HFFc6 (cell line): ENCODE measurements around the gene GPR34. TPM values are rescaled to one million over a fixed set of nuclear protein-coding genes. Genes with fewer than 3 reads are reported as not detected.
"Not testable (repeated sequence)": the region's sequence is repeated elsewhere in the genome, so short reads cannot be mapped to it uniquely, and the experiment has no call there.

ENCODE experiments used
- DNase-seq: peaks from one replicate; pipeline ENCODE4 v3.0.0-alpha.2; 2018
- H3K27ac Mint-ChIP-seq: 2 replicates; pipeline ENCODE4 v1.8.0; 2020; ENCODE audit warnings: mild to moderate bottlenecking, mixed read lengths
- H3K27me3 Mint-ChIP-seq: 2 replicates; pipeline ENCODE4 v1.8.0; 2021; ENCODE audit warnings: mild to moderate bottlenecking, moderate library complexity, mixed read lengths; ENCODE audit not compliant: insufficient read depth
- H3K36me3 Mint-ChIP-seq: 2 replicates; pipeline ENCODE4 v1.8.0; 2021; ENCODE audit warnings: low read depth, mixed read lengths
- H3K4me1 Mint-ChIP-seq: 2 replicates; pipeline ENCODE4 v1.8.0; 2020; ENCODE audit warnings: low read depth, mixed read lengths
- H3K4me3 Mint-ChIP-seq: 2 replicates; pipeline ENCODE4 v1.8.0; 2020; ENCODE audit warnings: mild to moderate bottlenecking, moderate library complexity, mixed read lengths
- H3K9me3 Mint-ChIP-seq: 2 replicates; pipeline ENCODE4 v1.8.0; 2020; ENCODE audit warnings: mild to moderate bottlenecking, mixed read lengths
- CTCF ChIP-seq: fragments of 200-600 bp; sonication (generic); IDR thresholded peaks from 2 replicates; pipeline ENCODE4 v1.5.0; 2021; ENCODE audit warnings: antibody characterized with exemption, mild to moderate bottlenecking
- long read RNA-seq: library from polyadenylated mRNA; unstranded; transcript quantifications from one replicate; pipeline ENCODE4 v2.0.0, GENCODE V29; 2019
- total RNA-seq, 6 experiments: library from RNA; stranded (reverse); fragmentation: NEBNext Ultra II Directional; extraction: Animal tissue kit (Norgen Biotek cat#: 25700); gene quantifications; 2 replicates in 1 of 6; 3 replicates in 5 of 6; pipeline ENCODE4 v1.2.3, GENCODE V29; 2021

The GPR34 gene
- not detected for total RNA-seq
- long read RNA-seq = 0 reads

DNA sequence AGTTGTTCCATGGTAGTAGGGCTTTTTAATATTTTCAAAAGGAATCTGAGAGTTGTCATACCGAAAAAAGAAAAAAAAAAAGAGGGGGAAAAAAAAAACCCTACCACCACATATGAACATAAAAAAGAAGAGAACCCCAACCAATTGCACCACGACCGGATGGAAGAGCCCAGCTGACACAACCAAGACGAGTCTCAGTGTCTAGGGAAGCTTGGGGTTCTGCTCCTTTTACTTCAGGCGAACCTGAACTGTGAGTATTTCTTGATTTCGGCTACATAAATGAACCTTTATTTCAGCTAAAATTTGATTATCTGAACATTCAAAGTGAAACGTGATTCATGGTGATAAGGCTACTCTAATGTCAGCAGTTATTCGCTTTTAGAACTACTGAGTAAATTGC is at the start of gene GPR34:
GPR34 (plus strand) TSS at position 139 of the 400 bp plus-strand sequence. CDS start 6,661 bp downstream, outside the sequence.
- Mint-ChIP-seq H3K36me3 (no peaks in the 10 kb centered on the region), H3K9me3 (no peaks in the 10 kb centered on the region), H3K4me3 (no peak within 1 kb of the TSS), H3K27me3 (no peaks in the 10 kb centered on the region), H3K4me1 (peaks cover 5% of the 10 kb centered on the region; the same call in 1 of the 2 replicates), H3K27ac (no peak within 1 kb of the TSS)
- TF ChIP-seq CTCF = no peak
- DNase-seq = no peak

DNA sequence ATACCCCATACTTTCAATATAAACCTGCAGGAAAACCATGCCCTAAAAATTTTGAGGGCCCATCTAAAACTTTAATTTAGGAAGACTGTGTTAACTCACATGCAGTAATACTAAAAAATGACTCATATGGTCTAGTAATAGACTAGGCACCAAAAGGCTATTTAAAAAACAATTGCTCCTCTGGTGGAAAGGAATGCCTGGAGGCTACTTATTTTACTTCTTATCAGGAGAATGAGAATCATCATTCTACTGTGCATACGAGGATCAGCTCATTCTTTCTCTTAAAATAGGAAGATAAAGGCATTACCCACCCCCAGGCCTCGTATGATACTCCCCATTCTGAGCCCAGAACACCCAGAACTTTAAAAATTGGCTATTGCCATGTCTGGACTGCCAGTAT is 42.6 kb upstream of the GPR34 start:
- Mint-ChIP-seq H3K4me1 (peaks cover 11% of the 10 kb centered on the region), H3K36me3 (peaks cover 25% of the 10 kb centered on the region)
- H3K27ac Mint-ChIP-seq, H3K4me3 Mint-ChIP-seq, H3K9me3 Mint-ChIP-seq, H3K27me3 Mint-ChIP-seq: not testable (repeated sequence)
- DNase-seq = peak; percentile 3

GRCh38 chrX:41653125-41653524 is 35.6 kb upstream of the GPR34 start:
- Mint-ChIP-seq H3K4me1 (peaks cover 13% of the 10 kb centered on the region), H3K36me3 (peaks cover 19% of the 10 kb centered on the region), H3K4me3 (no peak overlapping the region), H3K9me3 (no peaks in the 10 kb centered on the region), H3K27me3 (peaks cover 2% of the 10 kb centered on the region), H3K27ac (no peak overlapping the region)
- TF ChIP-seq CTCF = no peak
- DNase-seq = no peak

DNA sequence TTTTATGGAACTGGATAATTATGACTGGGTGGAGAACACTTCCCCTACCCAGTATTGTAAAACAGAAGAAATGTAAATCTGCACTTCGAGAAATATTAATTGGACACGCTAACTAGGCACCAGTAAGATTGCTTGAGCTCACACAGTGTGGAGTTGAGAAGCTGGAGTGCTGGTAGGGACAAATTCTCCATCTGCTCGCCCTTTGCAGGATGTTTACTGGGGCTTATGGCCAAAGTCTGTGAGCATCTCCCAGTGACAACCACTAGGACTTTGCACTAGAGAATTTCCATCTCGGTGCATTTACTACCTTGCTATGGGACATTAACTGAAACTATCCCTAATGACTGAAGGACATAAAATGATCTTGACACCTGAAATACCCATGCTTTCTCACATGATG is 33.7 kb upstream of the GPR34 start:
- Mint-ChIP-seq H3K9me3 (no peaks in the 10 kb centered on the region), H3K27ac (peak overlapping the region; percentile 38), H3K4me1 (peaks cover 13% of the 10 kb centered on the region), H3K36me3 (peaks cover 16% of the 10 kb centered on the region), H3K27me3 (no peaks in the 10 kb centered on the region; the same call in none of the 2 replicates), H3K4me3 (no peak overlapping the region)
- TF ChIP-seq CTCF = no peak
- DNase-seq = no peak

- H3K36me3 Mint-ChIP-seq = peaks cover 16% of the 10 kb centered on the region
- peak; percentile 25 for DNase-seq
- no peaks in the 10 kb centered on the region for H3K9me3 Mint-ChIP-seq
- no peaks in the 10 kb centered on the region; the same call in none of the 2 replicates for H3K27me3 Mint-ChIP-seq
- H3K27ac Mint-ChIP-seq = peak overlapping the region; percentile 38
- H3K4me3 Mint-ChIP-seq = no peak overlapping the region
- H3K4me1 Mint-ChIP-seq = peaks cover 13% of the 10 kb centered on the region
- TF ChIP-seq CTCF = no peak
These were observed 33.1 kb upstream of the GPR34 start for GRCh38 chrX:41655631-41656030.

DNA sequence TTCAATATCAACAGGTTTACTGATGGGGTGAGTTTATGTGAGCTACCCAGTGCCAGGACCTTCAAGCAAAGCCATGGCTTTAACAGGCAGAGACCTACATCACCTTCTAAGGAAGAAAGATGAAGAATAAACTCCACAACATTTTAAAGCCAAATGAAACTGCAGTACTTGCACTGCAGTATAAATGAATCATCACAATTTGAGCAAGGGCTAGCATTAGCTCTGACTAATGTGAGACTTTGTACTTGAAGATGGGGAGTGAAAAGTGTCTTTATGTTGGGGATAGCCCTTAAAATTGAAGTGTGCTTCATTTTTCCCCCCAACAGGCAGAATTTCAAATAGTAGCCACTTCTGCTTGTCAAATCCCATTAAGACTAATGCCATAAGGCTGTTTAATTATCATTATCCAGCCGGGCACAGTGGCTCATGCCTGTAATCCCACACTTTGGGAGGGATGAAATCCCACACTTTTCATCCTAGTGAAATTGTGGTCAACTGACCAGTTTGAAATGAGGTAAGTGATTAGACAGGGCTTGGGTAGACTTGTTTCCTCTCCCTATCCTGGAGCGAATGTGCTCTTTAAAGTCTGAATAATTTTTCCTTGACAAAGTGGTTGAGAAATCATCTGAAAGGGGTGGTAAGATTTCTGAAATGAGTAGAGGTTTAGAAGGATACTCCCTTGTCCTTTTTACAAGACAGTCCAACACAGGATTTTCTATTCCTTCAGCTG is 27.2 kb upstream of the GPR34 start:
- H3K27ac Mint-ChIP-seq = peak overlapping the region; percentile 63
- DNase-seq = peak; percentile 26
- no peaks in the 10 kb centered on the region for H3K9me3 Mint-ChIP-seq
- peaks cover 9% of the 10 kb centered on the region for H3K36me3 Mint-ChIP-seq
- no peaks in the 10 kb centered on the region; the same call in 1 of the 2 replicates for H3K27me3 Mint-ChIP-seq
- H3K4me3 Mint-ChIP-seq = no peak overlapping the region
- TF ChIP-seq CTCF = no peak
- peaks cover 27% of the 10 kb centered on the region for H3K4me1 Mint-ChIP-seq
